Breast epithelium (tissue), 4 donors: ENCODE measurements around the gene SMARCD1. TPM values are rescaled to one million over a fixed set of nuclear protein-coding genes. Genes with fewer than 3 reads are reported as not detected.

Experiments used
- DNase-seq, 2 donors: peaks; one replicate each; pipeline ENCODE4 v3.0.0-alpha.2; 2019; ENCODE audit warnings: low spot score in 2 of 2
- H3K27ac ChIP-seq, 2 donors: fragments of 200-600 bp; sonication (generic) in 1 of 2; one replicate each; pipeline ENCODE4 v1.5.1; 2016 to 2019; ENCODE audit warnings: mild to moderate bottlenecking in 1 of 2
- H3K27me3 ChIP-seq, 2 donors: fragments of 200-600 bp; sonication (generic) in 1 of 2; one replicate each; pipeline versions ENCODE4 v1.5.1 to v1.6.0; 2017 to 2019; ENCODE audit warnings: control low read depth in 1 of 2, mild to moderate bottlenecking in 1 of 2
- H3K36me3 ChIP-seq: fragments of 200-600 bp; one replicate; pipeline ENCODE4 v1.5.1; 2019
- H3K4me1 ChIP-seq, 2 donors: fragments of 200-600 bp; sonication (generic); one replicate each; pipeline ENCODE4 v1.5.1; 2016 to 2019; ENCODE audit warnings: control low read depth in 1 of 2
- H3K4me3 ChIP-seq, 3 donors: fragments of 200-600 bp; sonication (generic); 1 replicate in 2 of 3; 2 replicates in 1 of 3; pipeline ENCODE4 v1.5.1; 2016 to 2019; ENCODE audit warnings: mild to moderate bottlenecking in 3 of 3, moderate library complexity in 2 of 3
- H3K9me3 ChIP-seq, 2 donors: fragments of 200-600 bp; sonication (generic) in 1 of 2; one replicate each; pipeline ENCODE4 v1.5.1; 2016 to 2019; ENCODE audit warnings: control low read depth in 1 of 2
- POLR2A ChIP-seq: fragments of 450-650 bp; IDR thresholded peaks from one replicate; pipeline ENCODE4 v1.6.1; 2016; ENCODE audit warnings: antibody characterized with exemption, mild to moderate bottlenecking, moderate library complexity
- POLR2AphosphoS5 ChIP-seq, 3 donors: sonication (generic); formaldehyde crosslinking; IDR thresholded peaks; one replicate each; pipeline ENCODE4 v1.6.1; 2017; ENCODE audit warnings: antibody characterized with exemption in 3 of 3
- intact Hi-C: fragments of 100-400 bp; cut with DNase I; formaldehyde crosslinking; loops from one replicate; pipeline ENCODE4 v1.15.1; 2023; ENCODE audit warnings: low total_unique reads
- total RNA-seq, 3 donors: library from RNA; depleted of rRNA; stranded (reverse); fragments of >200 nt; gene quantifications; one replicate each; pipeline ENCODE4 v1.1.0, GENCODE V29; 2016
- TF ChIP-seq, protein P1 (sequence below), 3 donors: fragments of 450-650 bp; IDR thresholded peaks; one replicate each; pipeline ENCODE4 v1.5.1; 2016 to 2017; ENCODE audit warnings: antibody characterized with exemption in 3 of 3, mild to moderate bottlenecking in 3 of 3, moderate library complexity in 3 of 3

Gene SMARCD1
- total RNA-seq, 3 donors from 2014 or later, result 50.6 to 56.7 (median 51.5) TPM

DNA sequence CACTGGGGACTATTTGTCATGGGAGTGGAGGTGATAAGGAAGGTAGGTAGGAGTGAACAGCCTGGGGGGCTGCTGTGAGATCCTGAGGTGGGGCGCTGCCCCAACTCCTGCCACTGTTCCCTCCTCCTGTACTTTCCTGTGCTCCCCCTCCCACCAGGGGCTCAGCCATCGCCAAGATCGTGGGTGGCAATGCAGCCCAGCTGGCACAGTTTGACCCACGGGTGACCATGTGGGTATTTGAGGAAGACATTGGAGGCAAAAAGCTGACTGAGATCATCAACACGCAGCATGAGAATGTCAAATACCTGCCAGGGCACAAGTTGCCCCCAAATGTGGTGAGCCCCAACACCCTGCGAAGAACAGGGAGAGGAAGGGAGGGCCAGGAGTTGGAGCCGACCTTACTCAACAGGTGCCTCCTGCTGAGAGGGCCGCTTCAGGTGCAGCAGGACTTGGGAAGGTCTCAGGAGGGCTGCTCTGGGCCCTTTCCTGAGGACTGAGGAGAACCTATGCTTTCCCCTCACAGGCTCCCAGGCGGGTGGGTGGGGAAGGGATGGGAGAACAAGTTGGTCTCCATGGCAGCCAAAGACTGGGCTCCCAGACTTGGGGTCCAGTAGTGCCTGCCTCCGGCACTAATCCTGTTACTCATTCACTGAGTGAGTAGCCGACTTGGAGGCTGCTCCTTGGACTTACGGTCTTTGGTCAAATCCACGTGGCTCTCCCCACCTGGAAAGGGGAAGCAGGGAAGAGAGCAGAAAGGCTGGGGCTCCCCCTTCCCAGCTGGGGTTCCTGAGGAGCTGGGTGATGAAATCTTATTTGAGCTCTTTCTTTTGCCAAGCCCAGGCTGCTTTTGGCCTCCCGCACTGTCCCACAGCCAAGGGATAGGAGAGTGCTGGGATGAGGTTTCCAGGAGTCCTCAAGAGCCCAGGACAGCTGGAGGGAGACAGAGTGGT is 19.6 kb downstream of the SMARCD1 start:
- no peaks in the 10 kb centered on the region for H3K9me3 ChIP-seq
- H3K4me1 ChIP-seq, result peaks cover 0 to 11% of the 10 kb centered on the region in 2 donors
- intact Hi-C loops, result no loop called here
- H3K36me3 ChIP-seq, result no peaks in the 10 kb centered on the region
- peak overlapping the region; percentile 20 to 64 for H3K27ac ChIP-seq
- DNase-seq, result no peak
- peak overlapping the region in 1 of 3 donors; percentile 3 for H3K4me3 ChIP-seq
- TF ChIP-seq, protein P1, sequence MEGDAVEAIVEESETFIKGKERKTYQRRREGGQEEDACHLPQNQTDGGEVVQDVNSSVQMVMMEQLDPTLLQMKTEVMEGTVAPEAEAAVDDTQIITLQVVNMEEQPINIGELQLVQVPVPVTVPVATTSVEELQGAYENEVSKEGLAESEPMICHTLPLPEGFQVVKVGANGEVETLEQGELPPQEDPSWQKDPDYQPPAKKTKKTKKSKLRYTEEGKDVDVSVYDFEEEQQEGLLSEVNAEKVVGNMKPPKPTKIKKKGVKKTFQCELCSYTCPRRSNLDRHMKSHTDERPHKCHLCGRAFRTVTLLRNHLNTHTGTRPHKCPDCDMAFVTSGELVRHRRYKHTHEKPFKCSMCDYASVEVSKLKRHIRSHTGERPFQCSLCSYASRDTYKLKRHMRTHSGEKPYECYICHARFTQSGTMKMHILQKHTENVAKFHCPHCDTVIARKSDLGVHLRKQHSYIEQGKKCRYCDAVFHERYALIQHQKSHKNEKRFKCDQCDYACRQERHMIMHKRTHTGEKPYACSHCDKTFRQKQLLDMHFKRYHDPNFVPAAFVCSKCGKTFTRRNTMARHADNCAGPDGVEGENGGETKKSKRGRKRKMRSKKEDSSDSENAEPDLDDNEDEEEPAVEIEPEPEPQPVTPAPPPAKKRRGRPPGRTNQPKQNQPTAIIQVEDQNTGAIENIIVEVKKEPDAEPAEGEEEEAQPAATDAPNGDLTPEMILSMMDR (IDR thresholded peaks at IDR 0.05), result no peak
- TF ChIP-seq POLR2AphosphoS5 (IDR thresholded peaks at IDR 0.05) (no peak), POLR2A (no peak)
- H3K27me3 ChIP-seq, result no peaks in the 10 kb centered on the region

DNA sequence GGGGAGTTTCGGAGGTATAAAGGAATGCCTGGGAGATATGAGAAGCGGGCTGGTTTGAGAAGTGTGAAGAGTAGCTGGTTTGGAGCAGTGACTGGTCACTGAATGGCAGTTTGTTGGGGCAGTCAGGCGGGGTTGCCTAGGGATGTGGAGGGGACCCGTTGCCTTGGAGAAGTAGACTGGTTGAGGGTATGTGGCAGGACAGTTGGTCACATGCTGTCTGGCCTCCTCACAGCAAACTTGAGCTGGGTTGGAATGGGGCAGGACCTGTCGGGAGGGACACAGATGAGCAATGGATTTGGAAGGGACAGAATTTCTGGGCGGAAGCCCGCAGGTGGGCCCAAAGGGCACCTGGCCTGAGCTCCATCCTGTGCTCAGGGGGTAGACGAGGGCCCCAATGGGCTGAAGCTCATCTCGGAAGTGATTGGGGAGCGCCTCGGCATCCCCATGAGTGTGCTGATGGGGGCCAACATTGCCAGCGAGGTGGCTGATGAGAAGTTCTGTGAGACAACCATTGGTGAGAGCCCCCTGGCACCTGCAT is 20.8 kb downstream of the SMARCD1 start:
- Histone ChIP-seq H3K9me3 (no peaks in the 10 kb centered on the region), H3K4me3 (peak overlapping the region in 1 of 3 donors; percentile 3), H3K4me1 (peaks cover 3 to 22% of the 10 kb centered on the region in 2 donors), H3K27me3 (no peaks in the 10 kb centered on the region), H3K27ac (no peak overlapping the region), H3K36me3 (no peaks in the 10 kb centered on the region)
- TF ChIP-seq POLR2A, result no peak
- TF ChIP-seq POLR2AphosphoS5 (IDR thresholded peaks at IDR 0.05), result no peak
- TF ChIP-seq, protein P1 (IDR thresholded peaks at IDR 0.05), result no peak
- no peak for DNase-seq
- intact Hi-C loops, result no loop called here

DNA sequence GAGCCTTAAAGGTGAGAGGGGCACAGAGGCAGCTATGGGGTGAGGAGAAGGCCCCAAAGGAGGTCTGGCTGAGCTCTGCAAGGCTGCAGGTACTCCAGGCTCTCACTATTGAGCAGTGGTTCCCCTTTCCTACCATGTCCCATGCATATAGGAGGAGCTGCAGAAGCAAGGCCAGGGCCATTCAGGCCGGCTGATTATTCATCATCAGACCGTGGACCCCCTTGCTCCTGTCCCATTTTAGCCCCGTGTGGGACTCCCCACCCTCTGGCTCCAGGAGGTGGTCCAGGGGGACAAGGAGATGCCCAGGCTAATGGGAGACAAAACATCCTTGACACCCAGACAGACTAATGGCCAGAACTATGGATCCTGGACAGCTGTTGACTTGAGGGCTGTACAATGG is 21.8 kb downstream of the SMARCD1 start:
- Histone ChIP-seq H3K4me3 (no peak overlapping the region), H3K9me3 (no peaks in the 10 kb centered on the region), H3K27ac (no peak overlapping the region), H3K4me1 (peaks cover 7 to 22% of the 10 kb centered on the region in 2 donors), H3K27me3 (no peaks in the 10 kb centered on the region), H3K36me3 (no peaks in the 10 kb centered on the region)
- TF ChIP-seq POLR2AphosphoS5 (IDR thresholded peaks at IDR 0.05) (no peak), POLR2A (no peak)
- TF ChIP-seq, protein P1 (IDR thresholded peaks at IDR 0.05), result no peak
- intact Hi-C loops, result no loop called here
- no peak for DNase-seq

GRCh38 chr12:50107416-50108268 is 22.5 kb downstream of the SMARCD1 start:
- H3K4me3 ChIP-seq, result no peak overlapping the region
- TF ChIP-seq, protein P1 (IDR thresholded peaks at IDR 0.05), result no peak
- TF ChIP-seq POLR2AphosphoS5 (IDR thresholded peaks at IDR 0.05) (no peak), POLR2A (no peak)
- H3K27me3 ChIP-seq, result no peaks in the 10 kb centered on the region
- no peak for DNase-seq
- intact Hi-C loops, result no loop called here
- no peak overlapping the region for H3K27ac ChIP-seq
- H3K4me1 ChIP-seq, result peaks cover 7 to 22% of the 10 kb centered on the region in 2 donors
- H3K9me3 ChIP-seq, result no peaks in the 10 kb centered on the region
- H3K36me3 ChIP-seq, result no peaks in the 10 kb centered on the region
